Stomach (tissue), 9 donors: ENCODE data around the gene TLK1. TPM values are rescaled to one million over a fixed set of nuclear protein-coding genes. Genes with fewer than 3 reads are reported as not detected.
A peak's percentile ranks its signal among the peaks of the same experiment; 100 is the strongest.
"Not testable (repeated sequence)": the region's sequence is repeated elsewhere in the genome, so short reads cannot be mapped to it uniquely, and the experiment has no call there.

ENCODE experiments used
- DNase-seq, 2 donors: peaks; one replicate each; pipeline versions ENCODE4 v3.0.0 to v3.0.0-alpha.2; 2013 to 2019
- H3K27ac ChIP-seq, 5 donors: fragments of 200-600 bp in 4 of 5; sonication (generic) in 4 of 5; one replicate each; pipeline ENCODE4 v1.5.1; 2013 to 2019; ENCODE audit warnings: mild to moderate bottlenecking in 1 of 5, moderate library complexity in 1 of 5
- H3K27me3 ChIP-seq, 3 donors: fragments of 200-600 bp; sonication (generic); one replicate each; pipeline ENCODE4 v1.5.1; 2017 to 2019; ENCODE audit warnings: mixed run types in 1 of 3
- H3K36me3 ChIP-seq, 4 donors: fragments of 200-600 bp; sonication (generic); 1 replicate in 3 of 4; 2 replicates in 1 of 4; pipeline ENCODE4 v1.5.1; 2016 to 2019
- H3K4me1 ChIP-seq, 4 donors: fragments of 200-600 bp; sonication (generic); one replicate each; pipeline ENCODE4 v1.5.1; 2016 to 2019
- H3K4me3 ChIP-seq, 4 donors: fragments of 200-600 bp; sonication (generic) in 3 of 4; one replicate each; pipeline ENCODE4 v1.5.1; 2016 to 2019; ENCODE audit warnings: mild to moderate bottlenecking in 1 of 4
- H3K9me3 ChIP-seq, 4 donors: fragments of 200-600 bp; sonication (generic); one replicate each; pipeline ENCODE4 v1.5.1; 2016 to 2019
- EP300 ChIP-seq: sonication (generic); formaldehyde crosslinking; IDR thresholded peaks from one replicate; pipeline ENCODE4 v1.6.1; 2017; ENCODE audit warnings: antibody characterized with exemption
- POLR2A ChIP-seq, 4 donors: fragments of 450-650 bp; IDR thresholded peaks; one replicate each; pipeline ENCODE4 v1.6.1; 2016; ENCODE audit warnings: antibody characterized with exemption in 4 of 4, control low read depth in 2 of 4, mild to moderate bottlenecking in 1 of 4, moderate library complexity in 1 of 4
- POLR2AphosphoS5 ChIP-seq, 3 donors: sonication (generic); formaldehyde crosslinking; IDR thresholded peaks; one replicate each; pipeline ENCODE4 v1.6.1; 2016; ENCODE audit warnings: antibody characterized with exemption in 3 of 3
- WGBS, 5 donors: extraction: QIAGEN DNeasy Blood & Tissue Kit in 3 of 5; methylation state at CpG; one replicate each; pipeline versions ENCODE4 v1.1.5 to v1.1.7; 2013 to 2018; 5-methylcytosine and 5-hydroxymethylcytosine counted together
- intact Hi-C: fragments of 100-400 bp; cut with DNase I; formaldehyde crosslinking; loops from one replicate; pipeline ENCODE4 v1.15.1; 2023; ENCODE audit warnings: low total_unique reads
- polyA plus RNA-seq, 3 donors: library from polyadenylated mRNA; stranded (reverse); fragments of 200-250 nt; gene quantifications; one replicate each; pipeline ENCODE4 v1.2.3, GENCODE V29; 2013
- total RNA-seq, 5 donors: library from RNA; depleted of rRNA; stranded (reverse); fragments of >200 nt; gene quantifications; one replicate each; pipeline versions ENCODE4 v1.1.0 to v1.2.3, GENCODE V29; 2014 to 2016
- TF ChIP-seq, protein P1 (sequence below), 7 experiments: fragments of 450-650 bp in 4 of 7; fragments of 200-600 bp in 3 of 7; sonication (generic) in 3 of 7; IDR thresholded peaks; one replicate each; pipeline ENCODE4 v1.5.1; 2016 to 2019; ENCODE audit warnings: antibody characterized with exemption in 7 of 7, control low read depth in 2 of 7, mild to moderate bottlenecking in 1 of 7
- donor health status: healthy with polysubstance abuse.
- donor health status: Bipolar disorder and iron deficiency.
- donor health status: healthy.

TLK1 gene
- total and polyA plus RNA-seq, 8 donors = 10.1 to 135 (median 14.4) TPM

DNA sequence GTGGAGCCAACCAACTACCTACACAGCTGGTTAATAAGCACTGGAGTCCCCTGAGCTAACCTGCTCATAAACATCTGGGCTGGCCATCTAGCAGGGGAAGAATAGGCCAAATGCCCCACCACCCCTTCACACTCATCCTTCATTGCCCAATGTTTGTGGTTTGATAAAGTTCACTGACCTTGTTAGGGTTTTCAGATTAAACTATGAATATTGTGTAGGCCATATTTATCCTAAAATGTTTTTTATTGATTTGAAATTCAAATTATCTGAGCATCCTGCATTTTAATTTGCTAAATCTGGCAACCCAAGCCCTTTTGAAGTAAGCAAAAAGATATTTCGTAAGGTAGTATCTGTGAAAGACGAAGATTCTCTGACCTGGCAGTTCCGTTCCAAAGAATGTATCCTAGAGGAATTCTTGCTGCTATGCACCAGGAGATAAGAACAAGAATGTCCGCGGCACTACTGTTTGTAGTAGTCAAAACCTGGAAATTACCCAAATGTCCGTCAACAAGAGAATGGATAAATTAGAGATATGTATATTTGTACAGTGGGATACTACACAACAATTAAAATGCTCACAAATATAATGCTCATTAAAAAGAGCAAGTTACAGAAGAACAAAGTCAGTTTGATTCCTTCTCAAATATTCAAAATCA, 5.8 kb upstream of the TLK1 start:
- intact Hi-C loops = no loop called here
- no peaks in the 10 kb centered on the region for H3K9me3 ChIP-seq
- TF ChIP-seq POLR2AphosphoS5 (IDR thresholded peaks at IDR 0.05) = no peak
- H3K27me3 ChIP-seq = no peaks in the 10 kb centered on the region
- WGBS, 5 donors = 36 to 57% (median 51%) methylated on average over 6 of the region's 6 CpGs
- H3K4me1 ChIP-seq = peaks cover 0 to 19% (median 3%) of the 10 kb centered on the region in 4 donors
- H3K27ac ChIP-seq = no peak overlapping the region
- no peak overlapping the region for H3K4me3 ChIP-seq
- peak in 1 of 2 donors; percentile 12 for DNase-seq
- H3K36me3 ChIP-seq = no peaks in the 10 kb centered on the region

DNA sequence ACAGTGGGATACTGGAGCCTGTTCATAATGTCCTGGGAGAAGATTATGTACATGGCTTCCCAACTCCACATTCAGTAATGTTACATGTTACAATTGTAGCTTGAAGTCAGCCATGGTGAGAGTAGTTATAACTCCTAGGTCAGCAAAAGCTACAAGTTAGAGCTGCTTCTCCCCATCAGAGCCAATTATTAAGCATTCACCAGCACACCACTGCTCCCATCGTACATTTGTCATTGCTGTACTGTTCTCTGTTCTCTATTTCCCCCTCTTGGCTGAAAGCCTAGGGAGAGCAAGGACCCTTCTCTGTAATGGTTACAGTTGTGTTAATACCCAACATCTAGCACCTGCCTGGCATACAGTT, 5.3 kb upstream of the TLK1 start:
- intact Hi-C loops = no loop called here
- no peak overlapping the region for H3K4me3 ChIP-seq
- DNase-seq = no peak
- peaks cover 0 to 22% (median 4%) of the 10 kb centered on the region in 4 donors for H3K4me1 ChIP-seq
- H3K27me3 ChIP-seq = no peaks in the 10 kb centered on the region
- 82 to 100% (median 93%) methylated on average over 1 of the region's 1 CpG for WGBS, 5 donors
- H3K9me3 ChIP-seq = no peaks in the 10 kb centered on the region
- H3K36me3 ChIP-seq = no peaks in the 10 kb centered on the region
- TF ChIP-seq POLR2AphosphoS5 (IDR thresholded peaks at IDR 0.05) (no peak), EP300 (no peak), POLR2A (IDR thresholded peaks at IDR 0.05) (no peak)
- TF ChIP-seq, protein P1, sequence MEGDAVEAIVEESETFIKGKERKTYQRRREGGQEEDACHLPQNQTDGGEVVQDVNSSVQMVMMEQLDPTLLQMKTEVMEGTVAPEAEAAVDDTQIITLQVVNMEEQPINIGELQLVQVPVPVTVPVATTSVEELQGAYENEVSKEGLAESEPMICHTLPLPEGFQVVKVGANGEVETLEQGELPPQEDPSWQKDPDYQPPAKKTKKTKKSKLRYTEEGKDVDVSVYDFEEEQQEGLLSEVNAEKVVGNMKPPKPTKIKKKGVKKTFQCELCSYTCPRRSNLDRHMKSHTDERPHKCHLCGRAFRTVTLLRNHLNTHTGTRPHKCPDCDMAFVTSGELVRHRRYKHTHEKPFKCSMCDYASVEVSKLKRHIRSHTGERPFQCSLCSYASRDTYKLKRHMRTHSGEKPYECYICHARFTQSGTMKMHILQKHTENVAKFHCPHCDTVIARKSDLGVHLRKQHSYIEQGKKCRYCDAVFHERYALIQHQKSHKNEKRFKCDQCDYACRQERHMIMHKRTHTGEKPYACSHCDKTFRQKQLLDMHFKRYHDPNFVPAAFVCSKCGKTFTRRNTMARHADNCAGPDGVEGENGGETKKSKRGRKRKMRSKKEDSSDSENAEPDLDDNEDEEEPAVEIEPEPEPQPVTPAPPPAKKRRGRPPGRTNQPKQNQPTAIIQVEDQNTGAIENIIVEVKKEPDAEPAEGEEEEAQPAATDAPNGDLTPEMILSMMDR (IDR thresholded peaks at IDR 0.05) = no peak
- no peak overlapping the region for H3K27ac ChIP-seq

DNA sequence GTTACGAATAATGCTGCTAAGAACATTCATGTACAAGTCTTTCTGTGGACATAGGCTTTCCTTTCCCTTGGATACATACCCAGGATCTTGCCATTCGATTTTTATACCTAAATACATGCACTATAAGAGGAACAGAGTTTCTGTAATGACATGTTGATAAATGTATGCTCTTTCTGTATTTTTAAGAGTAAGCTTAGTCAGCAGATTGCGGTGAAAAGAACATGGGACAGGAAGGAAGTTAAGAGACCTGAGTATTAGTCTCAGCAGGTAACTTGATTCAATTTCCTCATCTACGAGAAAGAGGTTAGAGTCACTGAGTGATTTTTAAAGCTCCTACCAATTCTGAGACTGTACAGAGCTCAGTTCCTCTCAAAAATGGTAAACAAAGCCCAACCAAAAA, 2.6 kb upstream of the TLK1 start:
- no peaks in the 10 kb centered on the region for H3K9me3 ChIP-seq
- H3K36me3 ChIP-seq = no peaks in the 10 kb centered on the region
- DNase-seq = no peak
- no peak for TF ChIP-seq POLR2A (IDR thresholded peaks at IDR 0.05)
- no peak for TF ChIP-seq POLR2AphosphoS5 (IDR thresholded peaks at IDR 0.05)
- TF ChIP-seq EP300 = no peak
- TF ChIP-seq, protein P1 (IDR thresholded peaks at IDR 0.05) = no peak
- H3K4me1 ChIP-seq = peaks cover 0 to 31% (median 11%) of the 10 kb centered on the region in 4 donors
- 73 to 84% (median 79%) methylated on average over 4 of the region's 4 CpGs for WGBS, 5 donors
- no peak overlapping the region for H3K4me3 ChIP-seq
- intact Hi-C loops = no loop called here
- H3K27ac ChIP-seq = peak overlapping the region in 1 of 5 donors; percentile 38
- no peaks in the 10 kb centered on the region for H3K27me3 ChIP-seq

DNA sequence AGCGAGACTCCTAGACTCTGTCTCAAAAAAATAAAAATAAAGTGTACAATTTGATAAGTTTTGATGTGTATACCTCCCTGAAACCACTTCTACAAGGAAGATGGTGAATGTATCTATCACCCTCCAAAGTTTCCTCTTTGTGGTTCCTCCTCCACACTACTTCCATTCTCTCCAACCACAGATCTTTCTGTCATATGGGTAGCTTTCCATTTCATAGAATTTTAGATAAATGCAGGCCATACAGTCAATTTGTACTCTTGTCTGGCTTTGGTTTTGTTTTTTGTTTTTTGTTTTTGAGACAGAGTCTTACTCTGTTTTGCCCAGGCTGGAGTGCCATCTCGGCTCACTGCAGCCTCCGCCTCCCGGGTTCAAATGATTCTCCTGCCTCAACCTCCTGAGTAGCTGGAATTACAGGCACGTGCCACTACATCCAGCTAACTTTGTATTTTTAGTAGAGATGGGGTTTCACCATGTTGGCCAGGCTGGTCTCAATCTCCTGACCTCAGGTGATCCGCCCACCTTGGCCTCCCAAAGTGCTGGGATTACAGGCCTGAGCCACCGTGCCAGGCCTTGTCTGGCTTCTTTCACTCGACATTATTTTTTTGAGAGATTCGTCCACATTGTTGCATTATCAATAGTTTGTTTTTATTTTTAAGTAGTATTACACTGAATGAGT, 2.0 kb upstream of the TLK1 start:
- H3K4me3 ChIP-seq, H3K9me3 ChIP-seq, H3K27me3 ChIP-seq, DNase-seq, intact Hi-C loops, H3K36me3 ChIP-seq: not testable (repeated sequence)
- 88 to 96% (median 95%) methylated on average over 9 of the region's 9 CpGs for WGBS, 5 donors
- peak overlapping the region in 2 of 5 donors; percentile 98 to 99 for H3K27ac ChIP-seq
- H3K4me1 ChIP-seq = peaks cover 0 to 37% (median 16%) of the 10 kb centered on the region in 4 donors

DNA sequence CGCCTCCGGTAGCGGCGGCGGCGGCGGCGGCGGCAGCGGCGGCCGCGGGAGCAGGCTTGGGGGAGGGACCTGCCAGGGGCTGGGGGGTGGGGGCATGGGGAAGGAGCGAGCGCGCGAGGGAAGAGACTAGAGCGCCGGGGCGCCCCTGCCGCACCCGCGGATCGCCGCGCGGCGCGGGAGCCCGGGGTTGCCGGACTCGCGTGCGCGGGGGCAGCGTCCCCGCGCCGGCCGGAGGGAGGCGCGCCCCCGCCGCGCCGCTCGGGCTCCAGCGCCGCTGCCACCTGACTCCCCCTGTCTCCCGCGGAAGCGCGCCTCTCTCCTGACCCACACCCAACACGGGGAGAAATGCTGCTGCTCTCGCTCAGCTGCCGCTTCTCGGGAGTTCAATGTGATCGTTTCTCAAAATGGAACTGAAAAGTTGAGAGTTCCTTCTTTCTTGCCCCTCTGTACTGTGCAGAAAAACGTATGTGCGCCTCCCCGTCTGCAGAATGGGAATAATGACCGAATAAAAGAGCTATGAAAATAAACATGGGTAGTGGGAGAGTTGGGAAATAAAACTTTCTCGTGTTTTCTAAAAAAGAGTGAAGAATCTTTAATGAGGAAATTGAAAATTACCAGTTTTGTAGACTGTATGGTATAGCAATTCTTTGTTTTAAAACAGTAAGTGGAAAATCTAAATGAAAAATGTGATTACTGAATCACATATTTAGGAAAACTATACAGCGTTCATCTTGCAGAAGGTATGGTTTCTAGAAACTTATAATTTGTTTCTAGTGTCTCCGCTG, 455 bp upstream of the TLK1 start:
- no peak for TF ChIP-seq POLR2A (IDR thresholded peaks at IDR 0.05)
- TF ChIP-seq POLR2AphosphoS5 (IDR thresholded peaks at IDR 0.05) = peak in 2 of 3 donors; percentile 37 to 45
- TF ChIP-seq EP300 = no peak
- TF ChIP-seq, protein P1 (IDR thresholded peaks at IDR 0.05) = peak in 1 of 7 experiments; percentile 21
- DNase-seq = peak; percentile 77 to 91
- Histone ChIP-seq H3K36me3 (no peaks in the 10 kb centered on the region), H3K9me3 (no peaks in the 10 kb centered on the region), H3K27ac (peak overlapping the region; percentile 98 to 99 (median 98)), H3K27me3 (no peaks in the 10 kb centered on the region), H3K4me3 (peak overlapping the region; percentile 90 to 94 (median 92)), H3K4me1 (peaks cover 0 to 52% (median 23%) of the 10 kb centered on the region in 4 donors)
- intact Hi-C loops = no loop called here
- WGBS, 5 donors = 1 to 3% (median 1%) methylated on average over 19 to 65 of the region's 65 CpGs
